ENCODE measurements around the gene HIPK2.

HIPK2 gene

GRCh38 chr7:139735466-139735865, 42.3 kb downstream of the HIPK2 start:
- DNase-seq (ENCODE audit: low spot score), result no peak

GRCh38 chr7:139734395-139734794, 43.4 kb downstream of the HIPK2 start:
- no peak for DNase-seq (ENCODE audit: low spot score)

- no peak for DNase-seq (ENCODE audit: low spot score)
Observed at GRCh38 chr7:139733751-139734150, 44.0 kb downstream of the HIPK2 start.

GRCh38 chr7:139732471-139733167, 45.2 kb downstream of the HIPK2 start:
- no peak for DNase-seq (ENCODE audit: low spot score)

GRCh38 chr7:139731802-139732470, 45.9 kb downstream of the HIPK2 start:
- no peak for DNase-seq (ENCODE audit: low spot score)

- no peak for DNase-seq (ENCODE audit: low spot score)
Observed at GRCh38 chr7:139730746-139731612, 46.8 kb downstream of the HIPK2 start.

GRCh38 chr7:139728203-139728602, 49.6 kb downstream of the HIPK2 start:
- no peak for DNase-seq (ENCODE audit: low spot score)

GRCh38 chr7:139727151-139727705, 50.6 kb downstream of the HIPK2 start:
- no peak for DNase-seq (ENCODE audit: low spot score)

- DNase-seq (ENCODE audit: low spot score), result no peak
Observed at GRCh38 chr7:139726485-139726869, 51.3 kb downstream of the HIPK2 start.

- no peak for DNase-seq (ENCODE audit: low spot score)
Observed at GRCh38 chr7:139725858-139726484, 51.8 kb downstream of the HIPK2 start.

- no peak for DNase-seq (ENCODE audit: low spot score)
Observed at GRCh38 chr7:139725077-139725476, 52.7 kb downstream of the HIPK2 start.

- DNase-seq (ENCODE audit: low spot score), result no peak
Observed at GRCh38 chr7:139722604-139723003, 55.2 kb downstream of the HIPK2 start.

GRCh38 chr7:139721821-139722220, 56.0 kb downstream of the HIPK2 start:
- DNase-seq (ENCODE audit: low spot score), result no peak

- no peak for DNase-seq (ENCODE audit: low spot score)
Observed at GRCh38 chr7:139721417-139721816, 56.4 kb downstream of the HIPK2 start.

GRCh38 chr7:139720705-139721231, 57.0 kb downstream of the HIPK2 start:
- peak; percentile 7 for DNase-seq (ENCODE audit: low spot score)

- no peak for DNase-seq (ENCODE audit: low spot score)
Observed at GRCh38 chr7:139720186-139720585, 57.6 kb downstream of the HIPK2 start.

GRCh38 chr7:139718859-139719258, 58.9 kb downstream of the HIPK2 start:
- DNase-seq (ENCODE audit: low spot score), result no peak

GRCh38 chr7:139718141-139718540, 59.7 kb downstream of the HIPK2 start:
- DNase-seq (ENCODE audit: low spot score), result no peak

- no peak for DNase-seq (ENCODE audit: low spot score)
Observed at GRCh38 chr7:139716156-139716942, 61.4 kb downstream of the HIPK2 start.

- DNase-seq (ENCODE audit: low spot score), result no peak
Observed at GRCh38 chr7:139715194-139715815, 62.5 kb downstream of the HIPK2 start.

Measured in CD4-positive, alpha-beta T cell treated with Interleukin-2 at 100 ng/mL for 4 hours (primary cell).